HG03060 (cell line): ENCODE data around the gene UAP1L1.
"Not testable (repeated sequence)": the region's sequence is repeated elsewhere in the genome, so short reads cannot be mapped to it uniquely, and the experiment has no call there.

Source experiments
- ATAC-seq: cut with Tn5 transposase; IDR thresholded peaks from one replicate; pipeline ENCODE4 v1.9.1; 2021; ENCODE audit warnings: low read depth, moderate number of reproducible peaks; ENCODE audit not compliant: unreplicated experiment

Gene UAP1L1

DNA sequence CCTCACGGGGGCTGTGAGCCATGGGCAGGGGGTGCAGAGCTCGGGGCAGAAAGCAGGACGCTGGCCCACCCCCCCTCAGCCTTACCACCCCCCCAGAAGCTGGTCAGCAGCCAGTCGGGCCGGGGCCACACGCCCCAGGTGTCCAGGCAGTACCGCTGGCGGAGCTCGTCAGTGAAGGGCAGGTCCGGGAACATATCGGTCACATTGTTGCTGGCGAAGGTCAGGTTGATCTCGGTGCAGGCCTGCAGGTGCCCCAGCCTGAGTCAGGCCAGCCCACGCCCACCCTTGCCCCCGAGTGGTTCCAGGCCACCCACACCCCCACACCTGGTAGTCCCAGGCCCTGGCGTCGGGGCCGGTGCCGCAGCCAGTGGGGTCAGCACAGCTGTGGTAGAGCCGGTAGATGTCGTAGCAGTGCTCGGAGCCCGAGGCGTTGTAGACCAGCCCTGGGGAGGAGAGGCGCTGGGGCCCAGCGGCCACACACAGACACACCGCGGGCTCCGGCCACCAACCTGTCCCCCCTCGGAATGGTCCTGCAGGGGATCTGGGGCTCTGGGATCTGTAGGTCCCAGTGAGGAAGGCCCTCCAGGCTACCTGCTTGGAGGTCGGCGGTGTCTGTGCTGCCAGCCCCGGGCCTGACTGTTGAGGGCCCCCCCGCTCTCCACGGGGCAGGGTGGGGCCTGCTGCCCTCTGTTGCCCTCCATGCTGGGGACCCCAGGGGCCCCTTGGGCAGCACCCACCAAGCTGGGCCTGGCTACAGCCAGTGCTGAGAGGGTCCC is 34.7 kb downstream of the UAP1L1 start:
- no peak for ATAC-seq

DNA sequence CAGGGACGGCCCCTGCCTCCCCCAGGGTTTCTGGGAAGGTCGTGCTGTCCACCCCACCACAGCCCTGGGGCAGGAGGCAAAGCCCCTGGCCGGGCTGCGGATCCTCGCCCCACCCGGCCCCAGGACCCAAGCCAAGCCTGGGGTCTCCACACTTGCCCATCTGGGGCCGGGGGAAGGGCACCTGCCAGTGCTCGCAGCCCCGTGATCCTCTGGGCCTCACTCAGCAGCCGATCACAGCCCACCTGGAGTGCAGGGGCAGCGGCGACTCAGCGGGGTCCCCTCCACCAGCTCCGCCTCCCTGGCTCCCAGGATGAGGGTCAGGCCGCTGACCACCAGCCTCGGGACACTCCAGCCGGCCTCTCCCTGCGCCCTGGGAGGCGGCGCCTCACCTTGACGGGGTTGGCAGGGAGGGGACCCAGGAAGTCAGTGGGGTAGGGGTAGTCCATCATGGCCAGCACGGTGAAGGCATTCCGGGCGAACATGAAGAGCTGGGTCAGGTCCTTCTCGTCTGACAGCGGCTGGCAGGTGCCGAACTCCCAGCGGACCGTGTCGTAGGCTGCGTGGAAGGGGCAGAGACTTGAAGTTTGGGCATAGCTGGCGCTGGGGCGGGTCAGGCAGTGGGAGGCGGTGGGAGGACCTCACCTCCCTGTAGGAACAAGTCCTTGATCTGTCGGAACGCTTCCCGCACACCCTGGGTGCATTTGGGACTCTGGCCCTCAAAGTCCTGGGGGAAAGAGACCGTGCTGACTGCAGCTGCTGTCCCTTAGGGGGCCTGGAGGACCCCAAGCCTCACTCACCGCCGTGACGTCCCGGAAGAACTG is 35.5 kb downstream of the UAP1L1 start:
- no peak for ATAC-seq

DNA sequence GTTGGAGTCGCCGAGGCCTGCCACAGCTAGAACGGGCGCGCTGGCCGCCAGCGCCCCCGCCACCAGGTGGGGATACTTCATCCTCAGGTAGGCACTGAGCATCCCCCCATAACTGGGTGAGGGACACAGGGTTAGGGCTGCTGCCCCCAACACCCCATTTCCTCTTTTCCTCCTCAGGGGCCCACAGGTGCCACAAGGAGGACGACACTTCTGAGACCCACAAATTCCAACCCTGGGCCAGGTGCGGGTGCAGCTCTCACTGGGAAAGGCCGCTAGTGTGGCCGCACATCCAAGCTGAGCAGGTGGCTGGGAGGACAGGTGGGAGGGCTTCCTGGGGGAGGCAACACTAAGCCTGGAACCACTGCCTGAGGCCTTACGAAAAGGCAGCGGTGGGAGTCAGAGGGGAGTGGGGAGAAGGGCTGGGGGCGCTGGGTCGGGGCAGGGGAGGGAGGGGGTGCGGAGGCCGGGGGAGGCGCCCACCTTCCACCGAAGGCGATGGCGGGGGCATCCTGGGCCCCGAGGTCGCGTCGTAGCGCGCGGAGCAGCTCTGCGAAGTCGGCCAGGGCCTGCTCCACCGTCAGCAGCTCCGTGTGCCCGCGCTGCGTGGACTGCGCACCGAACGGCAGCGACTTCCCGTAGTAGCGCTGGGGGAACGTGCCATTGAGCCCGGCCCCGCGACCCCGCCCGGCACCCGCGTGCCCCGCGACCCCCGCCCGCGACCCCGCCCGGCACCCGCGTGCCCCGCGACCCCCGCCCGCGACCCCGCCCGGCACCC is 36.3 kb downstream of the UAP1L1 start:
- ATAC-seq: no peak

DNA sequence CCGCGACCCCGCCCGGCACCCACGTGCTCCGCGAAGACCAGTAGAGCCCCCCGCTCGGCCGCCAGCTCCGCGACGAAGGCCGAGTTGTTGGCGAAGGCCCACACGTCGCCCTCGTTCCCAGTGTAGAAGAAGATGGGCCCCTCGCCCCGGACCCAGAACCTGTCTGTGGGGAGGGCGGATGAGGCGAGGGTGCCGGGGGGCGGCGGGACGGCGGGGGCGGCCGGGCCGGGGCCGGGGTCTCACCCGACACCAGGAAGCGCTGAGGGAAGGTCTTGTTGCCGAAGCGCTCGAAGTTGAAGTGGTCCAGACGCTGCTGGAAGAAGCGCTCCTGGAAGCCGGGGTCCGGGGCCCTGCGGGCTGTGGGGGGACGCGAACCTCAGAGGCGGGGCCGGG is 36.9 kb downstream of the UAP1L1 start:
- no peak for ATAC-seq

DNA sequence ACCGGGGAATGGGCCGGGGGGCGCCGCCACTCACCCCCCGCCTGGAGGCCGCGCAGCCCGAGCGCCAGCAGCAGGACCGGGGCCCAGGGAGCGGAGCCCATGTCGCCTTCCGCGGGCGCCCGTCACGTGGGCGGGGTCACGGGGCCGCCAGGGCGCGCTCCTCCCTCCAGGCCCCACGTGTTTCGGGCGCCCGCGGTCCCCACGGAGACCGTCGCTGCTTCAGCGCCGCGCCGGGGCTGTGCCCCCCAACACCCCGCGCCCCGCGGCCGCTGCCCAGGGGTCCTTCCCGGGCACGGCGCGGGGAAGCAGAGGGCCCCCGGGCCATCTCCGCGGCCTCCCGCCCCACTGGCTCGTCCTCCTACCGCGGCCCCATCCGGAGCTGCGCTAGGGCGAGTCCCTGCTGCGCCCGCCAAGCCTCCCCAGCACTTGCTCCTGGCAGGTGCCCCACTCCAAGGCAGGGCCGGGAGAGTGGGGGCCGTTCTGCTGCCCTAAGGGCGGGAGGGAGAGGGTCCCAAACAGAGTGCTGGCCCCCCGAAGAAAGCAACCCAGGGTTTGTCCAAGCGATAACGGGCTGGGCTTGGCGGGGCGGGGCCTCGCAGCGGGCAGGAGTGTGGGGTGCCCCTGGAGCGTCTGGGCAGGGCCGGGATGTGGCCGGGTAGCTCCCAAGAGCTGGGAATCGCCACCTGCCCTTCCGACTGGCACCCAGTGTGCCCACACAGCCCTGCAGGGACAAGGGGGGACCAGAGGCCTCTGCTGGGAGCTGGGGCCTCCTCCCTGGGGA is 37.5 kb downstream of the UAP1L1 start, which contains the start of gene DPP7:
Gene DPP7 (minus strand): TSS at position 121 of the 781 bp plus-strand sequence. CDS start 20 bp downstream, at position 101.
- no peak for ATAC-seq

DNA sequence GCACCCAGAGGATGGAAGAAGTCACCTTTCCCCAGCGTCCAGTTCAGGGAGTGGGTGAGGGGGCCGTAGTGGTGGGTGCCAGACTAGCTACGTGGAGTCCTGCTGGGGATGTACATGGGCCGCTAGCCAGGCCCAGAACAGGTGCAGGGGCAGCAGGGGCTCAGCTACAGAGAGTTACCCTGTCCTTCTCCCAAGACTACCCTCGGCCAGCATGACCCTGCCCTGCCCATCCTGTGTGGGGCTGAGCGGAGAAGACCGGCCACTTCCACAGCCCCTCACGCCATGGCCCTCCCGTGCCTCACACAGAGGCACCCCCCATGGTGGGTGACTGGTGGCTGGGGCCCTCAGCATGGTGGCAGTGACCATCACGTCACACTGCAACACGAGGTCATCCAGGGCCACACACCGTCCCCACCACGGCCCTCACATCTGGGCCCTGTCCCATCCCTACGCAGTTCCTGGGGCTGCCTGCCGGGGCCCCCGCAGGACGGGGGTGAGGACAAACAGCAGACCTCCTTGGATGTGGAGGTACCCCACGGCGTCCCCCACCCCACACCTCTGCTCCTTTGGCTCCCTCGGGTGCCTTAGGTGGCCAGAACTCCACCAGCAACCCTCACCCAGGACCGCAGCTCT is 38.2 kb downstream of the UAP1L1 start:
- no peak for ATAC-seq

DNA sequence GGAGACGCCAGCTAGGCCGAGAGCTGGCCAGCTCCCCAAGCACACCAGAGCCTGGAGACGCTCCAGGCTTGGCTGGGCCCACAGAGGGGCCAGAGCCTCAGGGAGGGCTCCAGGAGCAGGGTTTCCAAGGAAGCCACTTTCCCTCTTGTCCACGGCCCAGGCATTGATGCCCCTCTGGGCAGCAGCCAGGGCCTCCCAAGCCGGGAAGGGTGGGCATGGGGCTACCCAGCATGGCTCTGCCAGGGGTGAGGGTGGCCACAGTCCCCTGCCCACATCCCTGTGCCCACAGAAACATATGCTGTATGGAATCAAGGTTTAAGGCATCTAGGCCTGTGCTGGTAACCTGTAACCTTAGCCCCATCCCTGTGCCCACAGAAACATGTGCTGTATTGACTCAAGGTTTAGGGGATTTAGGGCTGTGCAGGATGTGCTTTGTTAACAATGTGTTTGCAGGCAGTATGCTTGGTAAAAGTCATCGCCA is 38.8 kb downstream of the UAP1L1 start:
- no peak for ATAC-seq

DNA sequence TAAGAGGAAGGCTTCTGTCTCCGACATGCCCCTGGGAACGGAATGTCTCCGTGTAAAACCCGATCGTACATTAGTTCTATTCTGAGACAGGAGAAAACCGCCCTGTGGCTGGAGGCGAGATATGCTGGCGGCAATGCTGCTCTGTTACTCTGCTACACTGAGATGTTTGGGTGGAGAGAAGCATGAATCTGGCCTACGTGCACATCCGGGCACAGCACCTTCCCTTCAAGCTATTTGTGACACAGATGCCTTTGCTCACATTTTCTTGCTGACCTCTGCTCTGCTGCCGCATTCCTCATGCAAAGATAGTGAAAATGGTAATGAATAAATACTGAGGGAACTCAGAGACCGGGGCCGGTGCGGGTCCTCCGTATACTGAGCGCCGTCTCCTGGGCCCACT is 39.4 kb downstream of the UAP1L1 start:
- no peak for ATAC-seq

DNA sequence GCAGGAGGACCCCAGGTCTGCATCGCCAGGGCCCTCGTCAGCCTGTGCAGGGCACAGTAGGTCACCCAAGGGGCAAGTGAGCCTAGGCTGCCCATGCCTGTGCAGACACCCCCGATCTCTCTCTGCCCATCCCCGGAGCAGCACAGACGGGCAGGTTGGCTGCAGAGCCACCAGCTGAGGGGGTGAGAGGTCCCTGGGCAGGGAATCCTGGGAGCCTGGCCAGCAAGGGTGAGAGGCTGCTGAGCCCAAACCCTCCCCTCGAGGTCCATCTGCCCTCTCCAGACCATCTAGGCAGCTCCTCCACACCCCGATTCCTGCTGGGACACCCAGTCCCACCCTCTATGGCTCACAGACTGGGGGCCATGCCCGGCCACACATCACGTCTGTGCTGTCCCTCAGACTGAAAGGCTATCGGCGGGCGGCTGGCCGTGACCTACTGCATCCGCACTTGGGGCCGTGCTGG is 40.0 kb downstream of the UAP1L1 start:
- ATAC-seq: no peak

DNA sequence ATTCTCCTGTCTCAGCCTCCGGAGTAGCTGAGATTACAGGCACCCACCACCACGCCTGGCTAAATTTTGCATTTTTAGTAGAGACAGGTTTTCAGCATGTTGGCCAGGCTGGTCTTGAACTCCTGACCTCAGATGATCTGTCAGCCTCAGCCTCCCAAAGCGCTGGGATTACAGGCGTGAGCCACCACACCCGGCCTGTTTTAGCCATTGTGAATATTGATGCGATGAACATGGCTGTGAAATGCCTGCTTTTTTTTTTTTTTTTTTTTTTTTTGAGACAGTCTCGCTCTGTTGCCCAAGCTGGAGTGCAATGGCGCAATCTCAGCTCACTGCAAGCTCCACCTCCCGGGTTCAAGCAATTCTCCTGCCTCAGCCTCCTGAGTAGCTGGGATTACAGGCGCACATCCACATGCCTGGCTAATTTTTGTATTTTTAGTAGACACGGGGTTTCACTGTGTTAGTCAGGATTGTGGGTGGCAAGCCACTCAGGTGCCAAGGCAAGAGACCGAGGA is 40.8 kb downstream of the UAP1L1 start:
- not testable (repeated sequence) for ATAC-seq

DNA sequence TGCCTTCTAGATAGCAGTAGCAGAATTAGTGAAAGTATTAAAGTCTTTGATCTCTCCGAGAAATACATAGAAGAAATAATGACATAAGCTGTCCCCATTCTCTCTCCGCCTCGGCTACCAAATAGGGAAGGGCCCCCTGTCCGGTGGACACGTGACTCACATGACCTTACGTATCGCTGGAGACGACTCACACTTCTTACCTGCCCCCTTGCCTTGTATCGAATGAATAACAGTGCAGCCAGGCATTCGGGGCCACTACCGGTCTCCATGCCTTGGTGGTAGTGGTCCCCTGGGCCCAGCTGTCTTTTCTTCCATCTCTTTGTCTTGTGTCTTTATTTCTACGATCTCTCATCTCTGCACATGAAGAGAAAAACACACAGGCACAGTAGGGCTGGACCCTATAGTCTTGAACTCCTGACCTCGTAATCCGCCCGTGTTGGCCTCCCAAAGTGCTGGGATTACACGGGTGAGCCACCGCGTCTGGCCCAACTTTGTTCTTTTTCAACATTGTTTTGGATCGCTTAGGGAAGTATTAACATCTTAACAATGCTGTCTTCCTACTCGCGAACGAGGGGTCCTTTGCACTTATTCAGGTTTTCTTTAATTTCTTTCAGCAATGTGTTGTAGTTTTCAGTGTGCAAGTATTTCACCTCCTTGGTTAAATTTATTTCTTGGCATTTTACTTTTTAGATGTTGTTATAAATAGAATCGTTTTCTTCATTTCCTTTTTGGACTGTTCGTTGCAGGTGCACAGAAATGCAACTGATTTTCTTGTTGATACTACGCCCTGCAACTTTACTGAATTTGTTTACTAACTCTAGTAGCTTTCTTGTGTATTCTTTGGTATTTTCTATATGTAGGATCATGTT is 44.8 kb downstream of the UAP1L1 start:
- ATAC-seq: not testable (repeated sequence)

DNA sequence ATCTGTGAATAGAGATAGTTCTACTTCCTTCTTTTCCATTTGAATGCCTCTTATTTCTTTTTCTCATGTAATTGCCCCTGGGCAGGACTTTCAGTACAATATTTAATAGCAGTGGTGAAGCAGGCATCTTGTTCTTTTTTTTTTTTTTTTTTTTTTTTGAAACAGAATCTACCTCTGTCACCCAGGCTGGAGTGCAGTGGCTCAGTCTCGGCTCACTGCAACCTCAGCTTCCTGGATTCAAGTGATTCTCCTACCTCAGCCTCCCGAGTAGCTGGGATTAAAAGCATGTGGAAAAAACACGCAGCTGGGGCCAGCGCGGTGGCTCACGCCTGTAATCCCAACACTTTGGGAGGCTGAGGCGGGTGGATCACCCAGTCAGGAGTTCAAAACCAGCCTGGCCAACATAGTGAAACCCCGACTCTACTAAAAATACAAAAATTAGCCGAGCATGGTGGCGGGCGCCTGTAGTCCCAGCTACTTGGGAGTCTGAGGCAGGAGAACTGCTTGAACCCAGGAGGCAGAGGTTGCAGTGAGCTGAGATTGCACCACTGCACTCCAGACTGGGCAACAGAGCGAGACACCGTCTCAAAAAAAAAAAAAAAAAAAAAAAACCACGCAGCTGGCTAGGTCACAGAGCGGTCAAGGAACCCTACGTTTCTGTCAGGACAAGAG is 45.6 kb downstream of the UAP1L1 start:
- not testable (repeated sequence) for ATAC-seq

DNA sequence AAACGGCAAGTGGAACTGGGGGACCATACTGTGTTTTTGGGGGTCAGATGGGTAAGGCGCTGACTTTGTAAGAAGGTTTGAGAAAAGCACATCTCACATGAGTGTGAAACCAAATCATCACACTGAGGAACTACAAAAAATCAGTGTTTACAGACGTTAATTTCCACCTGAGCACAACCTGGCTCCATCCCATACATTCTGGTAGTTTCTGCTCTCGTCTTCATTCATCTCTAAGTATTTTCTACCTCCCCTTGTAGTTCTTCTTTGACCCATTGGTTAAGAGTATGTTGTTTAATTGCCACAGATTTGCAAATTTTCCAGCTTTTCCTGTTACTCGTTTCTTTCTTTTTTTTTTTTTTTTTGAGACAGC is 46.1 kb downstream of the UAP1L1 start:
- no peak for ATAC-seq

DNA sequence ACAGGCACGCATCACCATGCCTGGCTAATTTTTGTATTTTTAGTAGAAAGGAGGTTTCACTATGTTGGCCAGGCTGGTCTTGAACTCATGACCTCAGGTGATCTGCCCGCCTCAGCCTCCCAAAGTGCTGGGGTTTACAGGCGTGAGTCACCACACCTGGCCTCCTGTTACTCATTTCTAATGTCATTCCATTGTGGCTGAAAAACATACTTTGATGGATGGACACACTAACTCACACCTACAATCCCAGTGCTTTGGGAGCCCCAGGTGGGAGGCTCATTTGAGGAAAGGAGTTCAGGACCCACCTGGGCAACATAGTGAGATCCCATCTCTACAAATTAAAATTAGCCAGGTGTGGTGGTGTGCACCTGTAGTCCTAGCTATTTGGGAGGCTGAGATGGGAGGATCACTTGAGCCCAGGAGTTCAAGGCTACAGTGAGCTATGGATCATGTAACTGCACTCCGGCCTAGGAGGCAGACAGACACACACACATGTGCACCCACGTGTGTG is 46.7 kb downstream of the UAP1L1 start:
- ATAC-seq: not testable (repeated sequence)

DNA sequence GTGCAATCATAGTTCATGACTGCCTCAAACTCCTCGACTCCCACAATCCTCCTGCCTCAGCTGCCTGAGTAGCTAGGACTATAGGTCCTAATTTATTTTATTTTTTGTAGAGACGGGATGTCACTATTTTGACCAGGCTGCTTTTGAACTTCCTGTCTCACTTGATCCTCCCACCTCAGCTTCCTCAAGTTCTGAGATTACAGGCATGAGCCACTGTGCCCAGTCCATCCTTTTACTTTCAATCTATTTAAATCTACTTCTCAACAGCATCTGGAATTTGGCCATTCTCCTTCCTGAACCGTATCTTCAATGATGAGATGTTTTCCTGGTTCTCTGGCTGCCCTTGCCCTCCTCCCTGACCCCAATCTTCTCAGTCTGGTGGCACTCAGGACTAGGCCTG is 49.5 kb downstream of the UAP1L1 start:
- no peak for ATAC-seq

DNA sequence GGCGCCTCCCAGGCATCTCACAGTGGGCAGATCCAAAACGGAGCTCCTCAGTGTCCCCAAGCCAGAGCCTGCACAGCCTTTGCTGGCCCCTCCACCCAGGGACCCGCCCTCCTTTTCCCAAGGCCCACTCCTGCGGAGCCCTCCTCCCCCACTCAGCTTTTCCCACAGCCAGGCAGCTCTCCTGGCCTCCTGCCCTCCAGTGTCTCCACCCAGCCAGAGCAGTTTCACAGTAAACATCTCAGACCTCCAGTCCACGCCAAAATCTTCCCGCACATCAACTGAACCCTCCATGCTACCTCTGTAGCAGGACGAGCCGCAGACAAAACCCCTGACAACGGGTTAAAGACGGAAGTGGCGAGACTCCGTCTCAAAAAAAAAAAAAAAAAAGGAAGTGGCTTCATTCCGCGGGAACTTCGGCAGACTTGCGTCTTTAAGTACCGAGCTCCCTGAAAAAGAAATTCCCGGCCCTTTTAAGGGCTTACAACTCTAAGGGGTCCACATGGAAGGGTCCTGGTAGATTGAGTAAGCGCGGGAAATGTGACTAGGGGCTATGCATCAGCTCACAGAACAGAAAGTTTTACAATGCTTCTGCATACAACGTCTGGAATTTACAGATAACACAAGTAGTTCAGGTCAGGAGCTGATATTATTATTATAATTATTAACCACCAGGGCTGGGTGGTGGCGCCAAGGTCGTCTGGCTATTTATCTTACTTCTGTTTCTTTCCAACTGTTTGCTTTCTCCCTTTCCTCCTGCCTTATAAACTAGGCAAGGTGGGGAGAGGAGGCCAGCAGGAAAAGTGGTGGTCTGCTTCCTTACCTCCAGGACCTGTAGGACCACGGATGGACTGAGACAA is 50.2 kb downstream of the UAP1L1 start:
- ATAC-seq: no peak
